A375 (cell line): Measurements from ENCODE around the gene C1orf159. TPM values are rescaled to one million over a fixed set of nuclear protein-coding genes. Genes with fewer than 3 reads are reported as not detected.

ENCODE experiments used
- total RNA-seq: library from RNA; depleted of rRNA; stranded (reverse); fragments of >200 nt; shearing (Covaris generic); gene quantifications from 2 replicates; pipeline ENCODE4 v1.2.3, GENCODE V29; 2014; rRNA removed

Gene C1orf159
- total RNA-seq: 20.3 and 23.0 TPM in 2 replicates

GRCh38 chr1:1115786-1116700 is at the start of gene C1orf159:
TSS of gene C1orf159 (minus strand) at chr1:1116089. CDS start at chr1:1091543, 24,546 bp downstream.

GRCh38 chr1:1073743-1074587 is 41.9 kb downstream of the C1orf159 start, which contains the start of gene RNF223:
TSS of gene RNF223 (minus strand) at chr1:1074306. CDS start at chr1:1072566, 1,740 bp downstream.

Other genes starting within 250 kb of the C1orf159 start
- gene SAMD11, start 192.2 kb downstream of the C1orf159 start, total RNA-seq: 4.6 and 7.6 TPM in 2 replicates
- gene NOC2L, start 156.8 kb downstream of the C1orf159 start, total RNA-seq: 329 and 349 TPM in 2 replicates
- gene KLHL17, start 155.5 kb downstream of the C1orf159 start, total RNA-seq: 12.8 and 18.9 TPM in 2 replicates
- 4.0 and 4.1 TPM in 2 replicates for gene PLEKHN1, start 149.6 kb downstream of the C1orf159 start, total RNA-seq
- gene PERM1, start 134.0 kb downstream of the C1orf159 start, total RNA-seq: 0.27 and 0.38 TPM in 2 replicates
- 63.6 and 83.1 TPM in 2 replicates for gene HES4, start 116.0 kb downstream of the C1orf159 start, total RNA-seq
- gene ISG15, start 102.6 kb downstream of the C1orf159 start, total RNA-seq: 26.2 and 29.1 TPM in 2 replicates
- gene AGRN, start 96.0 kb downstream of the C1orf159 start, total RNA-seq: 94.2 and 99.7 TPM in 2 replicates
- 0.56 TPM in 1 of 2 replicates, not detected in the other for gene RNF223, start 41.8 kb downstream of the C1orf159 start, total RNA-seq
- gene TTLL10, start 57.8 kb upstream of the C1orf159 start, total RNA-seq: not detected in 2 replicates
- gene TNFRSF18, start 90.5 kb upstream of the C1orf159 start, total RNA-seq: not detected in 2 replicates
- gene TNFRSF4, start 98.1 kb upstream of the C1orf159 start, total RNA-seq: not detected in 2 replicates
- gene SDF4, start 115.9 kb upstream of the C1orf159 start, total RNA-seq: 86.0 and 88.9 TPM in 2 replicates
- 28.7 and 31.5 TPM in 2 replicates for gene B3GALT6, start 116.1 kb upstream of the C1orf159 start, total RNA-seq
- gene C1QTNF12, start 130.6 kb upstream of the C1orf159 start, total RNA-seq: 2.5 and 7.0 TPM in 2 replicates
- gene UBE2J2, start 157.8 kb upstream of the C1orf159 start, total RNA-seq: 97.6 and 120 TPM in 2 replicates
- gene SCNN1D, start 164.3 kb upstream of the C1orf159 start, total RNA-seq: 1.2 and 2.1 TPM in 2 replicates
- 30.1 and 39.1 TPM in 2 replicates for gene ACAP3, start 191.8 kb upstream of the C1orf159 start, total RNA-seq
- gene PUSL1, start 192.5 kb upstream of the C1orf159 start, total RNA-seq: 34.9 and 47.2 TPM in 2 replicates
- gene INTS11, start 208.6 kb upstream of the C1orf159 start, total RNA-seq: 138 and 141 TPM in 2 replicates
- 18.9 and 23.5 TPM in 2 replicates for gene CPTP, start 208.7 kb upstream of the C1orf159 start, total RNA-seq
- 0.30 and 0.56 TPM in 2 replicates for gene TAS1R3, start 215.2 kb upstream of the C1orf159 start, total RNA-seq
- gene DVL1, start 233.3 kb upstream of the C1orf159 start, total RNA-seq: 115 TPM in 2 replicates
- gene MXRA8, start 242.5 kb upstream of the C1orf159 start, total RNA-seq: 0.77 TPM in 1 of 2 replicates, not detected in the other